ENCODE data around the gene DLST.

The DLST gene

GRCh38 chr14:74942181-74942580 is 60.5 kb downstream of the DLST start:
- H3K4me3 ChIP-seq (replicated peaks; ENCODE audit: low read depth, low read length): no peak overlapping the region
- DNase-seq (ENCODE audit: low read depth): no peak
- TF ChIP-seq, protein P1, sequence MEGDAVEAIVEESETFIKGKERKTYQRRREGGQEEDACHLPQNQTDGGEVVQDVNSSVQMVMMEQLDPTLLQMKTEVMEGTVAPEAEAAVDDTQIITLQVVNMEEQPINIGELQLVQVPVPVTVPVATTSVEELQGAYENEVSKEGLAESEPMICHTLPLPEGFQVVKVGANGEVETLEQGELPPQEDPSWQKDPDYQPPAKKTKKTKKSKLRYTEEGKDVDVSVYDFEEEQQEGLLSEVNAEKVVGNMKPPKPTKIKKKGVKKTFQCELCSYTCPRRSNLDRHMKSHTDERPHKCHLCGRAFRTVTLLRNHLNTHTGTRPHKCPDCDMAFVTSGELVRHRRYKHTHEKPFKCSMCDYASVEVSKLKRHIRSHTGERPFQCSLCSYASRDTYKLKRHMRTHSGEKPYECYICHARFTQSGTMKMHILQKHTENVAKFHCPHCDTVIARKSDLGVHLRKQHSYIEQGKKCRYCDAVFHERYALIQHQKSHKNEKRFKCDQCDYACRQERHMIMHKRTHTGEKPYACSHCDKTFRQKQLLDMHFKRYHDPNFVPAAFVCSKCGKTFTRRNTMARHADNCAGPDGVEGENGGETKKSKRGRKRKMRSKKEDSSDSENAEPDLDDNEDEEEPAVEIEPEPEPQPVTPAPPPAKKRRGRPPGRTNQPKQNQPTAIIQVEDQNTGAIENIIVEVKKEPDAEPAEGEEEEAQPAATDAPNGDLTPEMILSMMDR (IDR thresholded peaks at IDR 0.05; ENCODE audit: low read length, missing control alignments): no peak

DNA sequence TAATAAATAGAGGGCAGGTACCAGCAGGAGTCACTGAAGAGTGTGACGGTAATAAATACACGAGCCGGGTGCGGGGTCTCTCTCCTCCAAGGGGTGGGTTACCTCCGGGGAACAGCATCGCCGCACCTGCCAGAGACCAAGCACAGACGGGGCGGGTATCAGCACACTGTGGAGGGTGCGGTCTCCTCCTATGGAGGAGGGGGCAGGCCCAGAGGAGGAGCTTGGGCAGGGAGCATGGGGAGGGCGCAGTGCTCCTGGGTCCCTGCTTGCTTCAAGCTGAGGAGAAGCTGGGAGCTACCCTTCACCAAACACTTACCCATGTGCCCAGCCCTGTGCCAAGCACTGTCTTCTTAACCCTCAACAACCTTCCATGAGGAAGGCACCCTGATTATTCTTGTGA is 60.9 kb downstream of the DLST start:
- TF ChIP-seq, protein P1 (IDR thresholded peaks at IDR 0.05; ENCODE audit: low read length, missing control alignments): no peak
- no peak overlapping the region for H3K4me3 ChIP-seq (replicated peaks; ENCODE audit: low read depth, low read length)
- DNase-seq (ENCODE audit: low read depth): no peak

- DNase-seq (ENCODE audit: low read depth): no peak
- TF ChIP-seq, protein P1 (IDR thresholded peaks at IDR 0.05; ENCODE audit: low read length, missing control alignments): peak; percentile 51
- no peak overlapping the region for H3K4me3 ChIP-seq (replicated peaks; ENCODE audit: low read depth, low read length)
Measured at GRCh38 chr14:74945261-74945851, 63.6 kb downstream of the DLST start.

DNA sequence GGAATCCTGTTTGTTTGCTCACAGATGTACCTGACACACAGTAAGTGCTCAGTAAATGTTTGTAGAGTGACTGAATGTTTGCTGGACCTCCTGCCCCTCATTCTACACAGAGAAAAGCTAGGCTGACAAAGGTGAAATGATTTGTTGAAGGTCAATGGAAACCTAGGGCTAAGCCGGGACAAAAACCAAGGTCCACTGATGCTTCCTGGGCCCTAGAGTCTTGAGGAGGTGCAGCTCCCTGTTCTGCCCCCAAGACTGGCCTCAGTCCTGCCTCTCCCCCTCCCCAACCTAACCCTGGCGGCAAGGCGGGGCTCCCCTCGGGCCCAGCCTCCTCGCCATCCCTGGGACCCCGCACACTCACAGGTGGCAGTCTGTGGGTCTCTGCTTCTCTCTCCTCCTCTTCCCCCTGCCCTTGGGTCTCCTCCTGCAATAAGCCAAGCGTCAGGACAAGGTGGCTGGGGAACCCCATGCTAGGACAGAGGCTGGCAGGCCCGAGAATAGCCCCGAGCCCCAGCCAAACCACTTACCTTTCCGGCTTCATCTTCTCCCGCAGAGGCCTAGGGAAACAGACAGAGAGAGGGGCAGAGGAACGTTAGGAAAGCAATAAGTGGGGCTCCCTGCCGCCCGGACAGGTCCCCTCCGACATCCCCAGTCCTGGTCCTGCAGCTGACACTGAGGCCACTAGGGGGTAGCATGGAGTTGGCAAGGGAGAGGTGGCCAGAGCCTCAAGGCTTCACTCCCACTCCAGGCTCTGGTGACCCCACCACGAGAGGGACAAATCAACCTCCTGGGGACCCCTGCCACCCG is 64.3 kb downstream of the DLST start:
- H3K4me3 ChIP-seq (replicated peaks; ENCODE audit: low read depth, low read length): no peak overlapping the region
- TF ChIP-seq, protein P1 (IDR thresholded peaks at IDR 0.05; ENCODE audit: low read length, missing control alignments): peak; percentile 97
- peak; percentile 74 for DNase-seq (ENCODE audit: low read depth)

DNA sequence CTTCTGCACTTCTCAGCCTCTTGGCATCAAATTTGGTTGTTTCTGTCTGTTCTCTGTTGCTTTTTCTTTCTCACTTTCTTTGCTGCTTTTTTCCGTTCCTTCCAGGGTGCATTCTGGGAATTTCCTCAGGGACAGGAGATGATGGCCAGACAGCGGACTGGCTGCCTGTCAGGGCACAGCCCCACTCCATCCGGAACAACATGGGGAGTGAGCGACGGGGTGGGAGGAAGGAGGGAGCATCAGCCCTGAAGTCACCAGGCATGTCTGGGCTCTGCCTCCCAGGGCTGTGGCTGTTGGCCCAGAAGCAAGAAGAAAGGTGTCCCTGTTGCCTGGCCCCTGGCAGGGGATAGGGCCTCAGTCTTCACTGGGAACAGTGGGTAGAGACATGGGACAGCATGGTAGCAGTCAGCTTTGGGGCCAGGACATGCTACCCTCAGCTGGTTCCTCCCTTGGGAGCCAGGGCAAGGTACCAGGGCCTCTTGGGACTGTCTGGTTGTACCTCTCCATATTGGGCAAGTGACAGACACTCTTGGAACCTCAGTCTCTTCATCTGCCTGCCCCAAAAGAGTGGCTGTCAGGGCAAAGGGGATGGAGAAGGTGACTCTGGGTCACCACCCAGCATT is 65.1 kb downstream of the DLST start:
- DNase-seq (ENCODE audit: low read depth): no peak
- TF ChIP-seq, protein P1 (IDR thresholded peaks at IDR 0.05; ENCODE audit: low read length, missing control alignments): no peak
- H3K4me3 ChIP-seq (replicated peaks; ENCODE audit: low read depth, low read length): no peak overlapping the region

- DNase-seq (ENCODE audit: low read depth): no peak
- TF ChIP-seq, protein P1 (IDR thresholded peaks at IDR 0.05; ENCODE audit: low read length, missing control alignments): no peak
- no peak overlapping the region for H3K4me3 ChIP-seq (replicated peaks; ENCODE audit: low read depth, low read length)
Measured at GRCh38 chr14:74947353-74948227, 65.9 kb downstream of the DLST start.

All from fibroblast of pulmonary artery (primary cell).